Endothelial cell of umbilical vein (primary cell): ENCODE data around the gene PYGB. TPM values are rescaled to one million over a fixed set of nuclear protein-coding genes. Genes with fewer than 3 reads are reported as not detected.

Experiments
- BruUV-seq: library from RNA; stranded (reverse); fragments of 400-500 nt; replicated peaks from 2 replicates; lab custom pipeline; 2021; lab: Mats Ljungman, UMichigan
- CTCF ChIA-PET: fragments of 300-600, 350-600 bp; sonication (Branson Sonifier 250); formaldehyde crosslinking; loops from one replicate; lab custom pipeline; 2021; ENCODE audit warnings: antibody characterized with exemption, inconsistent platforms; lab: Charles Lee
- POLR2A ChIA-PET: fragments of 300-600, 350-600 bp; sonication (Branson Sonifier 250); formaldehyde crosslinking; loops from one replicate; lab custom pipeline; 2021; ENCODE audit warnings: antibody characterized with exemption, inconsistent platforms; lab: Charles Lee
- DNase-seq: peaks from one replicate; pipeline ENCODE4 v3.0.0-alpha.2; 2011; ENCODE audit warnings: low read depth, low spot score
- FAIRE-seq: peaks from 2 replicates; lab custom pipeline; 2011; peaks lifted over from hg19 to GRCh38; lab: Jason Lieb, UNC
- H2AFZ ChIP-seq: 2 replicates; pipeline ENCODE4 v1.6.0; 2012; ENCODE audit warnings: low read depth, low read length, control low read depth, inconsistent platforms
- H3K27ac ChIP-seq: 2 replicates; pipeline ENCODE4 v1.5.1; 2011; ENCODE audit warnings: low read depth, mild to moderate bottlenecking, control low read depth, low read length, moderate library complexity; ENCODE audit not compliant: insufficient read depth
- H3K27me3 ChIP-seq, 2 experiments: 2 replicates each; pipeline versions ENCODE4 v1.6.0 to v1.6.1; 2011; ENCODE audit warnings: low read length in 2 of 2, mixed read lengths in 1 of 2; ENCODE audit not compliant: control insufficient read depth in 2 of 2, insufficient read depth in 2 of 2
- H3K36me3 ChIP-seq, 2 experiments: 2 replicates in 1 of 2; 3 replicates in 1 of 2; pipeline ENCODE4 v1.5.1; 2011; ENCODE audit warnings: low read length in 2 of 2, mild to moderate bottlenecking in 1 of 2, moderate library complexity in 1 of 2; ENCODE audit not compliant: control insufficient read depth in 2 of 2, insufficient read depth in 2 of 2; ENCODE audit errors: extremely low read depth in 1 of 2
- H3K4me1 ChIP-seq: 3 replicates; pipeline ENCODE4 v1.5.1; 2011; ENCODE audit warnings: mild to moderate bottlenecking, low read length; ENCODE audit not compliant: control insufficient read depth, insufficient read depth; ENCODE audit errors: extremely low read depth
- H3K4me2 ChIP-seq: 2 replicates; pipeline ENCODE4 v1.6.1; 2011; ENCODE audit warnings: low read length, control low read depth, mixed read lengths; ENCODE audit not compliant: insufficient read depth
- H3K4me3 ChIP-seq, 3 experiments: fragments of 200-600 bp in 1 of 3; sonication (generic), shearing (Covaris generic) in 1 of 3; replicated peaks in 1 of 3; 2 replicates each; pipeline ENCODE4 v1.5.1; 2011 to 2016; ENCODE audit warnings: control low read depth in 3 of 3, low read length in 3 of 3, mild to moderate bottlenecking in 2 of 3, inconsistent platforms in 1 of 3, low read depth in 1 of 3, moderate library complexity in 1 of 3; ENCODE audit not compliant: insufficient read depth in 1 of 3
- H3K79me2 ChIP-seq: 2 replicates; pipeline ENCODE4 v1.6.0; 2012; ENCODE audit warnings: low read length, inconsistent platforms; ENCODE audit not compliant: control insufficient read depth, insufficient read depth
- H3K9ac ChIP-seq: replicated peaks from 2 replicates; pipeline ENCODE3; 2011; ENCODE audit warnings: low read length, control low read depth; ENCODE audit not compliant: insufficient read depth; ENCODE audit errors: extremely low read depth
- H3K9me1 ChIP-seq: replicated peaks from 3 replicates; pipeline ENCODE4 v1.6.0; 2011; ENCODE audit warnings: mild to moderate bottlenecking, low read length; ENCODE audit not compliant: control insufficient read depth, insufficient read depth; ENCODE audit errors: extremely low read depth
- H3K9me3 ChIP-seq: replicated peaks from 2 replicates; pipeline ENCODE4 v1.5.1; 2012; ENCODE audit warnings: low read length, inconsistent platforms; ENCODE audit not compliant: control insufficient read depth, insufficient read depth
- H4K20me1 ChIP-seq: replicated peaks from 2 replicates; pipeline ENCODE3; 2011; ENCODE audit warnings: mild to moderate bottlenecking, low read length; ENCODE audit not compliant: control insufficient read depth, insufficient read depth; ENCODE audit errors: extremely low read depth
- CTCF ChIP-seq, 2 donors: IDR thresholded peaks; 1 replicate in 1 of 2; 2 replicates in 1 of 2; pipeline ENCODE4 v1.5.1; 2011; ENCODE audit warnings: low read length in 2 of 2, mild to moderate bottlenecking in 2 of 2, moderate library complexity in 2 of 2, control low read depth in 1 of 2, inconsistent platforms in 1 of 2, low read depth in 1 of 2; ENCODE audit not compliant: insufficient read depth in 1 of 2; ENCODE audit errors: extremely low read depth in 1 of 2
- EZH2 ChIP-seq: IDR thresholded peaks from 2 replicates; pipeline ENCODE4 v1.6.1; 2012; ENCODE audit warnings: borderline replicate concordance, low read depth, mild to moderate bottlenecking, moderate library complexity, low read length, inconsistent platforms; ENCODE audit not compliant: severe bottlenecking
- FOS ChIP-seq: IDR thresholded peaks from 2 replicates; pipeline ENCODE4 v1.6.1; 2011; ENCODE audit warnings: mild to moderate bottlenecking, low read length, moderate library complexity, borderline replicate concordance; ENCODE audit not compliant: insufficient read depth
- GATA2 ChIP-seq: IDR thresholded peaks from 2 replicates; pipeline ENCODE4 v1.7.0; 2011; ENCODE audit warnings: low read depth, mild to moderate bottlenecking, moderate library complexity, mixed read lengths, low read length; ENCODE audit not compliant: insufficient read length, insufficient read depth
- JUN ChIP-seq: IDR thresholded peaks from 2 replicates; pipeline ENCODE4 v1.6.1; 2011; ENCODE audit warnings: borderline replicate concordance, low read depth; ENCODE audit not compliant: insufficient read length, insufficient read depth
- MAX ChIP-seq: IDR thresholded peaks from 2 replicates; pipeline ENCODE4 v1.6.1; 2011; ENCODE audit not compliant: insufficient read depth, insufficient read length
- MYC ChIP-seq: IDR thresholded peaks from one replicate; pipeline ENCODE4 v1.6.1; 2011; ENCODE audit warnings: mild to moderate bottlenecking, low read depth, low read length
- POLR2A ChIP-seq: IDR thresholded peaks from 2 replicates; pipeline ENCODE4 v1.6.1; 2012; ENCODE audit warnings: low read depth, mild to moderate bottlenecking, control low read depth, low read length
- POLR2AphosphoS5 ChIP-seq: IDR thresholded peaks from 2 replicates; pipeline ENCODE4 v1.6.1; 2012; ENCODE audit warnings: low read depth, mild to moderate bottlenecking, control low read depth, low read length, moderate library complexity; ENCODE audit not compliant: insufficient read depth
- dilution Hi-C: fragments of 300-500 bp; cut with MboI; formaldehyde crosslinking; loops from one replicate; pipeline ENCODE4 v1.15.0; 2019; ENCODE audit warnings: low sequenced_read_pairs; ENCODE audit not compliant: extremely low pct_ligation_motif_present
- intact Hi-C: fragments of 100-400 bp; cut with micrococcal nuclease; formaldehyde crosslinking; loops from one replicate; pipeline ENCODE4 v1.10.0; 2022
- polyA plus RNA-seq, 4 experiments: library from polyadenylated mRNA; depleted of rRNA in 3 of 4; stranded (reverse) in 3 of 4; unstranded in 1 of 4; fragments of >200 nt; gene quantifications; 2 replicates each; pipeline versions ENCODE4 v1.2.1 to v1.2.3, GENCODE V29; 2011 to 2012; ENCODE audit warnings: missing spikeins in 1 of 4
- total RNA-seq: library from RNA; stranded (reverse); gene quantifications from 2 replicates; pipeline ENCODE4 v1.2.3, GENCODE V29; 2021

The PYGB gene
- total and polyA plus RNA-seq, 2 donors (not counting 3 experiments of a cell fraction or from before 2014, with no cell fraction given), result 36.1 to 60.2 TPM

GRCh38 chr20:25226433-25227316 lies 21.2 kb upstream of the PYGB start:
- H3K4me3 ChIP-seq, result no peak overlapping the region
- no peaks in the 10 kb centered on the region for H4K20me1 ChIP-seq
- ChIA-PET CTCF (interaction anchor here (2.2 to 9.7 kb wide), 2 partner anchors 20 to 172 kb away, joined by 7 to 93 read pairs; partner anchors contain the start of gene PYGB), POLR2A (no interaction called here)
- H3K79me2 ChIP-seq, result no peaks in the 10 kb centered on the region
- no peaks in the 10 kb centered on the region for H3K9me1 ChIP-seq
- FAIRE-seq (no peak), DNase-seq (peak; percentile 14)
- no peak overlapping the region for H3K27ac ChIP-seq
- no peaks in the 10 kb centered on the region for H3K27me3 ChIP-seq
- TF ChIP-seq JUN, result no peak
- TF ChIP-seq MYC, result no peak
- no peak for TF ChIP-seq MAX
- TF ChIP-seq GATA2, result no peak
- no peak for TF ChIP-seq POLR2A
- TF ChIP-seq EZH2, result no peak
- TF ChIP-seq POLR2AphosphoS5, result no peak
- TF ChIP-seq CTCF (IDR thresholded peaks at IDR 0.05; ENCODE audit: extremely low read depth in 1 of 2, insufficient read depth in 1 of 2, low read depth in 1 of 2, low read length in 2 of 2), result no peak
- TF ChIP-seq FOS, result no peak
- intact Hi-C loops, result no loop called here
- peaks cover 0 to 3% of the 10 kb centered on the region in 2 experiments for H3K36me3 ChIP-seq
- H3K9ac ChIP-seq, result no peak overlapping the region
- H3K4me2 ChIP-seq, result no peak overlapping the region
- H3K4me1 ChIP-seq, result peaks cover 18% of the 10 kb centered on the region
- no peaks in the 10 kb centered on the region for H3K9me3 ChIP-seq
- no peak overlapping the region for H2AFZ ChIP-seq
- BruUV-seq, result TSS peak; percentile 43
- dilution Hi-C loops, result no loop called here
